NCI-H82 (cell line): ENCODE results near the gene ADRB1.

ENCODE experiments used
- DNase-seq: peaks from one replicate; lab custom pipeline; 2025; lab: John Stamatoyannopoulos, UW

The ADRB1 gene

DNA sequence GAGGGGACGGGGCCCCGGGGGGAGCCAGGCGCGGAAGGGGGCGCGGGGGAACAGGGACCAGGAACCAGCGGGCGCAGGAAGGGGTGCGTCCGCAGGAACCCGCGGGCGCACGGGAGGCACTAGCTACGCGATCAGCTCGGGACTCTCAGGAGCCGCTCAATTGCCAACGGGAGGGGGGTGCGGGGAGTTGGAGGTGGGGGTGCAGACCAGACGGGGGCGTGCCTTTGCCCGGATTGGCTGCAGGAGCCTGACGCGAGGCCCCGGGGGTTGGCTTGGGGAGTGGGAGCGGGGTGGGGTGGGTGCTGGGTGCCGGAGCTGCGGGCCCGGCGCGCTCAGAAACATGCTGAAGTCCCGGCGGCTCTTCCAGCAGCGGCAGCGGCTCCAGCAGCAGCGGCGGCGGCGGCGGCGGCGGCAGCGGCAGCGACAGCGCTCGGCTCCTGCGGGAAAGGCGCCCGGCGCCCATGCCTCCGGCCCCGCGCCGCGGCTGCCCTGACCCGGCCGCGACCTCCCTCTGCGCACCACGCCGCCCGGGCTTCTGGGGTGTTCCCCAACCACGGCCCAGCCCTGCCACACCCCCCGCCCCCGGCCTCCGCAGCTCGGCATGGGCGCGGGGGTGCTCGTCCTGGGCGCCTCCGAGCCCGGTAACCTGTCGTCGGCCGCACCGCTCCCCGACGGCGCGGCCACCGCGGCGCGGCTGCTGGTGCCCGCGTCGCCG is at the start of gene ADRB1:
Gene ADRB1 (plus strand): TSS at position 335 of the 715 bp plus-strand sequence. CDS start 267 bp downstream, at position 602.
- DNase-seq = peak; percentile 73

- DNase-seq = no peak
Observed at GRCh38 chr10:113995201-113995600, 48.5 kb upstream of the ADRB1 start.

DNA sequence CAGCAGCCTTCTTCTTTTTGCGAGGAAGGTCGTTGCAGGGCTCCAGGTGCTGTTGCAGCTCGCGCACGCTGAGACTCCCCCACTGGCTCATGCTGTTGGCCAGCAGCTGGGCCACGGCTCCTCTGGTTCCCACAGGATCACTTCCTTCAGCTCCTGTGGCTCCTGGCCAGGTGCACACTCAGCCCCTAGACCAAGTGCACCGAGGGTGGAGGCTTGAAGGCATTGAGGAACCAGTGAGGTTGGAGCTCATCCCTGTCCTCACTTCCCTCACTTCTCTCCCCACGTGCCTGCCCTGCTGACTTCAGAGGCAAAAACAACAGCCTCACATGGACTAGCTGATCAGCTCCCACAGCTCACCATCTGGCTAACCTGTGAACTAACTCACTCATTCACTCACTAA is 46.2 kb upstream of the ADRB1 start:
- no peak for DNase-seq

GRCh38 chr10:113999531-113999930 is 44.1 kb upstream of the ADRB1 start:
- DNase-seq = no peak

GRCh38 chr10:114000457-114001010 is 43.1 kb upstream of the ADRB1 start:
- no peak for DNase-seq

DNA sequence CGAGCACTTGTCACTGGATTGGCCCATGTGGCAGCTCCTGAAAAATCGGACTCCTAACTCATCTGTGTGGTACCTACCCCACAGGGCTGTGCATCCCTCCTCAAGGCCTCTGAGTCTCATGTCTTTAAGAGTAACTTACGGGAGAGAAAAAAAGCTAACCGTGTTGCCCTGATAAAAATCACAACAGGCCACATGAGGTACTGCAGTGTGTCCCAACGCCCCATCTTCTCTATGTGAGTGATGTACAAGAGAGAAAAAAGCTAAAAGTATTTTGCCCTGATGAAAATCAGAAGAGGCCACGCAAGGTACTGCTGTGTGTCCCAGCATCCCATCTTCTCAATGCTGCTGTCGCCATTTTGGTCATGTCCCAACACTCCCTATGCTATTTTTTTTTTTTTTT is 41.2 kb upstream of the ADRB1 start:
- no peak for DNase-seq

- DNase-seq = no peak
Observed at GRCh38 chr10:114003161-114003941, 40.3 kb upstream of the ADRB1 start.

DNA sequence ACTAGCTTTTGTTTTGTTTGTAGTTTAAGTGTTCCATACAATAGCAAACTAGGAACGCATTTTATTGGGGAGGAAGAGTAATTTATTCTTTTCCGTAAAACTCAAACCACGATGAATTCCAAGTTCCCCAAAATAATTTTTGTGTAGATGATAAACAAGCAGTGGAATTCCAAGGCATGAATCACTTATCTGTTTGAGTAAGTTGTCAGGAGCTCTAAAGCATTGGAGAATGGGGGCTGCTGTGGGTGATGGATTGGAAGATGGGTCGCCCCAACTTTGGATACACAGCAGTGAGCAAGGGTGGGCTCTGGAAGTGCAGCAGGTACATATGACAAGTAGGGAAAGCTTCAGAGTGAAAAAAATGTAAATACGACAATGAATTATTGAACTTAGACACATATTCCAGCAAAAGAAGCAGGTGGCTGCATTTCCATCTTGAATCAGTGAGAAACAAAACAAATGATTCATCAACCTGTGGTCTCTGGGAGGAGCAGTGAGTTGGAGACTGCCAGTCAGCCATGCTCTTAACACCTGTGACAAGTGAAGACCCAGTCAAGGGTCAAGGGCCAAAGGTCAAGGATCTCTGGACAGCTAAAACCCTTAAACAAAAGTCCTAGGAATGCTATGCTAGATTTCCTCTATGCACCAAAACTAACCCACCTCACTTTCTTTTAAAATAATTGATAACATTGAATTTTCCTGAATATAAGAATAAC is 34.2 kb upstream of the ADRB1 start:
- no peak for DNase-seq

GRCh38 chr10:114010316-114010715 is 33.4 kb upstream of the ADRB1 start:
- DNase-seq = no peak

- DNase-seq = no peak
Observed at GRCh38 chr10:114012650-114013049, 31.0 kb upstream of the ADRB1 start.

GRCh38 chr10:114015708-114016107 is 28.0 kb upstream of the ADRB1 start:
- no peak for DNase-seq

DNA sequence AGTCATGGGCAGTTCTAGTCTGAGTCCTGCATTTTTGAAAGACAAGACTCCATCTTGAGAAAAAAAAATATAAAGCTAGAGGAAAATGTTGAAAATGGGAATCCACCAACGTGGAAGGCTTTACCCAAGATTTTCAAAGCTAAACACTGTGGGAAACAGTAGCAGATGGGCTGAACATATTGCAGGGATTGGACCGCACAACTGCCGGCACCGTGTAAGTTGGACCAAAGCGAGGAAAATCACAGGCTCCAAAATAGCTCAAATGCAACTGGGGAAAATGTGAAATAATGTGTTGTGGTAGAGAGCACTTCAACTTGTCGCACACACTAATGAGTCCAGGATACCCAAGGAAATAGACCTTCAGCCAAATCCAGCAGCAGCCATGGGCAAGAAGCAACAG is 26.4 kb upstream of the ADRB1 start:
- DNase-seq = no peak

GRCh38 chr10:114017873-114018272 is 25.8 kb upstream of the ADRB1 start:
- no peak for DNase-seq

DNA sequence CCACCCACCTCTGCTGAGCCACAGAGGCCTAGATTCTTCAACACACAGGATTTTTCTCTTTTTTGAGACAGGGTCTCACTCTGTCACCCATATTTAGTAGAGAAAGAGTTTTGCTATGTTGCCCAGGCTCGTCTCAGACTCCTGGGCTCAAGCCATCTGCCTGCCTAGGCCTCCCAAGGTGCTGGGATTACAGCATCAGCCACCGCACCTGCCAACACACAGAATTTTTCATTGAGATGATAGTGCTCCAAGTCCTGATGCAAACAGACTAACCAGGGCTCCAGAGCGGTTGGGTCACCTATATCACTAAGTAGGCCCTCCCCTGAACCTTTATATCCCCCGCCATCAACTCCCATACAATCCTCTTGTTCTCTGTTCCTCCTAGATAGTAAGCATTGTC is 24.4 kb upstream of the ADRB1 start:
- no peak for DNase-seq

GRCh38 chr10:114021154-114021553 is 22.5 kb upstream of the ADRB1 start:
- no peak for DNase-seq

DNA sequence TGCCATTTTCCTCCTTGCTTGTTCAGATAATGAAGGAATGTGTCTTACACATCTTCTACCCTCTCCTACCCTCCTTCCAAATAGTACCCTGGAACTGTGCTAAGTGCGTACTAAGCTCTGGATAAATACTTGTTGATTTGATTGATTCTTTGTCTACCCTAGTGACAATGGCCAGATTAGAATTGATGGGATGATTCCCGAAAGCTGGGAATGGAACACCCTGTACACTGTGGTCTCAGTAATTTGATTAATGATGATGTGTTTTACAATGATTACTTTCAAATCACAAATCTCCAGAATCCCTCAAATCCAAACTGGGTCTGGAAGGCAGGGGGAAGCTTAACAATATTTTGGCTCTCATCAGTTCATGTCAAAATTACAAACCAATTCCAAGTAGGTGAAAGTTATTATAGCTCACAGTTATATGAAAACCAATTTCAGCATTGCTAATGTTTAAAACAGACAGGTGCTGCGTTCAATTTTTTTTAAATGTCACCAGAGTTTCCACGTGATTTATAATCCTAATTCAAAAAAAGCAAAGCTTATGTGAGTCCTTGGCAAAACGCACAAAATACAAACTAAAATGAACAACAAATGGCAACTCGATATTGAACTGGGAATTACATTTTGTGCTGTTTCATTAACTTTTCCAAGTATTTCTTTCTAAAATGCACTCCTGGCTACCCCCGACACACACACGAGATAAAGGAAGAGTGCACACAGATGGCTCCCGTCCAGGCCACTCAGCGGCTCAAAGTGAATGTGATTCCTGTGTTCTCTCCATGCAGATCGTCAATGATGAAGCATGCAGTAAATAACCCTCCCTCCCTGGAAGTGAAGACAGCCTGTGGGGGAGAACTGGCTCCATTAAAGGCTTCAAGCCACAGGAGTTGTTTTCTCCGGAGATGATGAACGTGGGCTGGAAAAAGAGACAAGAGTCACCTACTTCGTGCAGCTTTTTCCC is 21.7 kb upstream of the ADRB1 start:
- DNase-seq = peak; percentile 52

DNA sequence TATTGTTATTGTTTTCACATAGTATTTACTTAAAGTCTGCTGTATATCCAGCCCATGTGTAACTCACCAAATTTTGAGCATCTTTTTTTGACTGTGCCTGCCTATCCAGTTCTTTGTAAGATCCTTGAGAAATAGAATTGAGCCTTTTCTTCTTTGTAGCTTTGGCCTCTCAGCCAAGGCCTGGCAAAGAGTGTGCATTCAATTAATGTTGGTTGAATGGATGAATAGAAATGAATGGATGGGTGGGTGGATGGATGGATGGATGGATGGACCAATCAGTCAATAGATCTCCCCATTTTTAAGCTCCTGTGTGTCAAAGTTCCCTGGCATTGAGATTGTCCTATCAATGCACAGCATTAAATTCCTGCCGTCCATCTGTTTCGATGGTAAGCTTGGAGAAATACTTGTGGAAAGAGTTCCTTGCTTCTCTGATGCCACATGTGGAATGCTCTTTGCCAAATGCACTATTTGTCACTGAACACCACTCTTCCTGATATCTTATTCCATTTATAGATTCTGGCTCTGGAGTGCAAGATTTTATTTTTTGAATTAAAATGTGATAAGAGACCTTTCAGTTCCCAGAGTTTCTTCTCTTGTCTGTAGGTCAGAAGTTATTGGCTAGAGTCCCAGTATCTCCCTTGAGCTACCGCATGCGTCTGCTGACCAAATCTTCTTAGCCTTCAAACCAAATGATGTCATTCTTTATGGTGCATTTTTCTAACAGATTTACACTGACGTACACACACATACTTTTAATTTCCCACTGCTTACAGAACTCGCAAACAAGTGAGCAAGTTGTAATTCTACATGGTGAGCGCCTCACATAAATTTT is 20.7 kb upstream of the ADRB1 start:
- no peak for DNase-seq

- DNase-seq = peak; percentile 5
Observed at GRCh38 chr10:114024876-114025610, 18.6 kb upstream of the ADRB1 start.

- DNase-seq = no peak
Observed at GRCh38 chr10:114025611-114026130, 18.0 kb upstream of the ADRB1 start.
